Fibroblast of lung (primary cell): ENCODE data around the gene MGAT1. TPM values are rescaled to one million over a fixed set of nuclear protein-coding genes. Genes with fewer than 3 reads are reported as not detected.

Experiments
- DNase-seq, 2 donors: peaks; one replicate each; pipeline versions ENCODE4 v3.0.0 to v3.0.0-alpha.2; 2010; ENCODE audit warnings: low read depth in 2 of 2
- H2AFZ ChIP-seq: 2 replicates; pipeline ENCODE4 v1.5.1; 2012; ENCODE audit warnings: low read length, control low read depth, inconsistent platforms
- H3K27ac ChIP-seq: 2 replicates; pipeline ENCODE4 v1.5.1; 2011; ENCODE audit warnings: low read length, control low read depth; ENCODE audit not compliant: insufficient read depth
- H3K27me3 ChIP-seq: 2 replicates; pipeline ENCODE4 v1.5.1; 2011; ENCODE audit warnings: mild to moderate bottlenecking, low read length; ENCODE audit not compliant: control insufficient read depth, insufficient read depth
- H3K36me3 ChIP-seq: 2 replicates; pipeline ENCODE4 v1.5.1; 2011; ENCODE audit warnings: low read length; ENCODE audit not compliant: control insufficient read depth, insufficient read depth
- H3K4me1 ChIP-seq: 2 replicates; pipeline ENCODE4 v1.5.1; 2011; ENCODE audit warnings: low read length; ENCODE audit not compliant: control insufficient read depth, insufficient read depth; ENCODE audit errors: extremely low read depth
- H3K4me2 ChIP-seq: 2 replicates; pipeline ENCODE4 v1.5.1; 2011; ENCODE audit warnings: low read length, control low read depth; ENCODE audit not compliant: insufficient read depth; ENCODE audit errors: extremely low read depth
- H3K4me3 ChIP-seq, 4 experiments: fragments of 200-600 bp in 1 of 4; sonication (generic) in 1 of 4; replicated peaks in 1 of 4; 2 replicates each; pipeline ENCODE4 v1.5.1; 2011 to 2016; ENCODE audit warnings: low read length in 4 of 4, low read depth in 3 of 4, mild to moderate bottlenecking in 3 of 4, control low read depth in 2 of 4, inconsistent platforms in 1 of 4, mixed read lengths in 1 of 4; ENCODE audit not compliant: insufficient read depth in 1 of 4; ENCODE audit errors: control extremely low read depth in 1 of 4
- H3K79me2 ChIP-seq: 2 replicates; pipeline ENCODE4 v1.5.1; 2012; ENCODE audit warnings: mild to moderate bottlenecking, low read length, inconsistent platforms; ENCODE audit not compliant: control insufficient read depth, insufficient read depth
- H3K9ac ChIP-seq: 2 replicates; pipeline ENCODE4 v1.5.1; 2011; ENCODE audit warnings: mild to moderate bottlenecking, low read length, control low read depth; ENCODE audit not compliant: insufficient read depth
- H3K9me3 ChIP-seq: 2 replicates; pipeline ENCODE4 v1.5.1; 2012; ENCODE audit warnings: low read depth, low read length; ENCODE audit not compliant: control insufficient read depth, insufficient read depth
- H4K20me1 ChIP-seq: 2 replicates; pipeline ENCODE4 v1.5.1; 2011; ENCODE audit warnings: low read length; ENCODE audit not compliant: control insufficient read depth, insufficient read depth; ENCODE audit errors: extremely low read depth
- CTCF ChIP-seq, 2 donors: IDR thresholded peaks in 1 of 2; conservative IDR thresholded peaks in 1 of 2; 1 replicate in 1 of 2; 2 replicates in 1 of 2; pipeline ENCODE4 v1.5.1; 2011 to 2012; ENCODE audit warnings: low read length in 2 of 2, control low read depth in 1 of 2, inconsistent platforms in 1 of 2, low read depth in 1 of 2, mild to moderate bottlenecking in 1 of 2
- EZH2 ChIP-seq: IDR thresholded peaks from 2 replicates; pipeline ENCODE4 v1.5.1; 2012; ENCODE audit warnings: low read length, control low read depth, mild to moderate bottlenecking; ENCODE audit errors: missing control alignments
- polyA plus RNA-seq, 2 donors: library from polyadenylated mRNA; depleted of rRNA in 1 of 2; stranded (reverse) in 1 of 2; unstranded in 1 of 2; fragments of >200 nt; gene quantifications; 2 replicates each; pipeline ENCODE4 v1.2.1, GENCODE V29; 2011 to 2012; ENCODE audit warnings: missing spikeins in 1 of 2
- total RNA-seq: library from RNA; depleted of rRNA; stranded (reverse); fragments of >200 nt; gene quantifications from 2 replicates; pipeline ENCODE4 v1.2.1, GENCODE V29; 2014

Gene MGAT1
- total and polyA plus RNA-seq, 2 donors (not counting 1 experiment from before 2014, with no cell fraction given): 72.5 to 90.4 TPM

GRCh38 chr5:180779985-180780610, 22.5 kb downstream of the MGAT1 start:
- no peak overlapping the region for H2AFZ ChIP-seq
- H4K20me1 ChIP-seq: no peaks in the 10 kb centered on the region
- no peak overlapping the region for H3K27ac ChIP-seq
- H3K9me3 ChIP-seq: no peaks in the 10 kb centered on the region
- DNase-seq: no peak
- TF ChIP-seq CTCF (conservative IDR thresholded peaks at IDR 0.05 in 1 of 2, IDR thresholded peaks at IDR 0.05 in 1 of 2; ENCODE audit: low read depth in 1 of 2, low read length in 2 of 2) (no peak), EZH2 (no peak)
- peaks cover 4% of the 10 kb centered on the region for H3K4me1 ChIP-seq
- H3K9ac ChIP-seq: no peak overlapping the region
- H3K36me3 ChIP-seq: no peaks in the 10 kb centered on the region
- no peak overlapping the region for H3K4me3 ChIP-seq
- no peak overlapping the region for H3K4me2 ChIP-seq
- H3K27me3 ChIP-seq: no peaks in the 10 kb centered on the region
- H3K79me2 ChIP-seq: no peaks in the 10 kb centered on the region

DNA sequence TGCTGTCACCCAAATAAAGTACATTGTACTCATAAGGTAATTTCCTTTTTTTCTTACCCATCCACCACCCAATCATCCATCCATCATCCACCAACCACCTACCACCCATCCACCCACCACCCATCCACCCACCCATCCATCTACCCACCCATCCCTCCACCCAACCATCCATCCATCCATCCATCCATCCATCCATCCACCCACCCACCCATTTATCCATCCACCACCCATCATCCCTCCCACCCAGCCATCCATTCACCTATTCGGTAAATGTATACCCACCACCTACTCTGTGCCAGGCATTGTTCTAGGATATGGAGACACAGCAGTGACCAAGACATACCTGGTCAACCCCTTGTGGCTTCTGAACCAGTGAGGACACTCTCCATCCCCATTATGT, 25.1 kb downstream of the MGAT1 start:
- no peaks in the 10 kb centered on the region for H3K79me2 ChIP-seq
- no peaks in the 10 kb centered on the region for H3K4me1 ChIP-seq
- H3K36me3 ChIP-seq: no peaks in the 10 kb centered on the region
- H3K9ac ChIP-seq: no peak overlapping the region
- H2AFZ ChIP-seq: no peak overlapping the region
- H3K27ac ChIP-seq: no peak overlapping the region
- H3K9me3 ChIP-seq: no peaks in the 10 kb centered on the region
- H3K4me2 ChIP-seq: no peak overlapping the region
- TF ChIP-seq CTCF (conservative IDR thresholded peaks at IDR 0.05 in 1 of 2, IDR thresholded peaks at IDR 0.05 in 1 of 2; ENCODE audit: low read depth in 1 of 2, low read length in 2 of 2) (no peak), EZH2 (no peak)
- no peaks in the 10 kb centered on the region for H3K27me3 ChIP-seq
- DNase-seq: no peak
- no peak overlapping the region for H3K4me3 ChIP-seq
- no peaks in the 10 kb centered on the region for H4K20me1 ChIP-seq

GRCh38 chr5:180776376-180776775, 26.2 kb downstream of the MGAT1 start:
- H3K4me3 ChIP-seq: no peak overlapping the region
- H3K4me1 ChIP-seq: no peaks in the 10 kb centered on the region
- no peak overlapping the region for H3K27ac ChIP-seq
- no peak for DNase-seq
- H3K36me3 ChIP-seq: no peaks in the 10 kb centered on the region
- H3K27me3 ChIP-seq: no peaks in the 10 kb centered on the region
- TF ChIP-seq CTCF (conservative IDR thresholded peaks at IDR 0.05 in 1 of 2, IDR thresholded peaks at IDR 0.05 in 1 of 2; ENCODE audit: low read depth in 1 of 2, low read length in 2 of 2): no peak
- TF ChIP-seq EZH2: no peak
- no peaks in the 10 kb centered on the region for H3K9me3 ChIP-seq
- H3K79me2 ChIP-seq: no peaks in the 10 kb centered on the region
- H3K4me2 ChIP-seq: no peak overlapping the region
- H4K20me1 ChIP-seq: no peaks in the 10 kb centered on the region
- no peak overlapping the region for H3K9ac ChIP-seq
- H2AFZ ChIP-seq: no peak overlapping the region
